ENCODE measurements around the gene CRYGD. TPM values are rescaled to one million over a fixed set of nuclear protein-coding genes. Genes with fewer than 3 reads are reported as not detected.
"Not testable (repeated sequence)": the region's sequence is repeated elsewhere in the genome, so short reads cannot be mapped to it uniquely, and the experiment has no call there.

Gene CRYGD
- total RNA-seq, 2 experiments from 2014 or later, result not detected

- CTCF ChIA-PET, ATAC-seq: not testable (repeated sequence)
- peaks cover 17% of the 10 kb centered on the region for H3K27me3 Mint-ChIP-seq
These were observed 6.9 kb downstream of the CRYGD start for GRCh38 chr2:208117390-208117789.

GRCh38 chr2:208112969-208113368 is 11.4 kb downstream of the CRYGD start:
- H3K27me3 Mint-ChIP-seq, result peaks cover 19% of the 10 kb centered on the region
- CTCF ChIA-PET, result interaction anchor here (1.1 kb wide), 1 partner anchor 11 kb away, joined by 3 read pairs; no protein-coding TSS in a partner anchor
- DNase-seq (no peak), ATAC-seq (no peak)
- H3K27ac Mint-ChIP-seq, result no peak overlapping the region
- no peaks in the 10 kb centered on the region for H3K9me3 Mint-ChIP-seq (ENCODE audit: low read depth)
- no peaks in the 10 kb centered on the region for H3K4me1 Mint-ChIP-seq
- H3K36me3 Mint-ChIP-seq, result no peaks in the 10 kb centered on the region
- no peak overlapping the region for H3K4me3 Mint-ChIP-seq

More at GRCh38 chr2:208117390-208117789, 6.9 kb downstream of the CRYGD start:
- not testable (repeated sequence) for H3K9me3 Mint-ChIP-seq (ENCODE audit: low read depth); H3K4me3 Mint-ChIP-seq; H3K27ac Mint-ChIP-seq; H3K36me3 Mint-ChIP-seq; DNase-seq; H3K4me1 Mint-ChIP-seq

GRCh38 chr2:208112273-208112745 is 12.0 kb downstream of the CRYGD start:
- H3K4me3 Mint-ChIP-seq; ATAC-seq; DNase-seq; H3K4me1 Mint-ChIP-seq; CTCF ChIA-PET; H3K9me3 Mint-ChIP-seq (ENCODE audit: low read depth); H3K27ac Mint-ChIP-seq; H3K36me3 Mint-ChIP-seq: not testable (repeated sequence)
- H3K27me3 Mint-ChIP-seq, result peaks cover 19% of the 10 kb centered on the region

GRCh38 chr2:208103616-208104015 is 20.7 kb downstream of the CRYGD start:
- H3K36me3 Mint-ChIP-seq, result no peaks in the 10 kb centered on the region
- H3K4me1 Mint-ChIP-seq, result peaks cover 16% of the 10 kb centered on the region
- CTCF ChIA-PET, result interaction anchor here (2.2 to 3.6 kb wide), 2 partner anchors 148 to 150 kb away, joined by 4 to 13 read pairs; partner anchors contain the start of gene IDH1
- no peaks in the 10 kb centered on the region for H3K9me3 Mint-ChIP-seq (ENCODE audit: low read depth)
- no peak for ATAC-seq
- no peak overlapping the region for H3K27ac Mint-ChIP-seq
- H3K27me3 Mint-ChIP-seq, result peaks cover 12% of the 10 kb centered on the region
- no peak for DNase-seq
- no peak overlapping the region for H3K4me3 Mint-ChIP-seq

GRCh38 chr2:208101716-208102631 is 22.4 kb downstream of the CRYGD start:
- peaks cover 14% of the 10 kb centered on the region for H3K27me3 Mint-ChIP-seq
- peak; percentile 16 for ATAC-seq
- H3K9me3 Mint-ChIP-seq (ENCODE audit: low read depth), result no peaks in the 10 kb centered on the region
- DNase-seq, result no peak
- CTCF ChIA-PET, result interaction anchor here (0.8 to 3.6 kb wide), 9 partner anchors 11 to 154 kb away, joined by 3 to 13 read pairs (median 4); partner anchors contain the start of gene IDH1
- no peak overlapping the region for H3K27ac Mint-ChIP-seq
- H3K4me1 Mint-ChIP-seq, result peaks cover 16% of the 10 kb centered on the region
- H3K4me3 Mint-ChIP-seq, result no peak overlapping the region
- H3K36me3 Mint-ChIP-seq, result no peaks in the 10 kb centered on the region

GRCh38 chr2:208099682-208100470 is 24.4 kb downstream of the CRYGD start:
- H3K27me3 Mint-ChIP-seq, result peaks cover 14% of the 10 kb centered on the region
- no peaks in the 10 kb centered on the region for H3K9me3 Mint-ChIP-seq (ENCODE audit: low read depth)
- no peak overlapping the region for H3K4me3 Mint-ChIP-seq
- ATAC-seq (no peak), DNase-seq (no peak)
- H3K36me3 Mint-ChIP-seq, result no peaks in the 10 kb centered on the region
- no peak overlapping the region for H3K27ac Mint-ChIP-seq
- H3K4me1 Mint-ChIP-seq, result peaks cover 16% of the 10 kb centered on the region
- CTCF ChIA-PET, result no interaction called here

GRCh38 chr2:208098701-208099100 is 25.6 kb downstream of the CRYGD start:
- H3K9me3 Mint-ChIP-seq (ENCODE audit: low read depth); H3K27me3 Mint-ChIP-seq; H3K4me3 Mint-ChIP-seq; CTCF ChIA-PET; H3K27ac Mint-ChIP-seq; H3K36me3 Mint-ChIP-seq; DNase-seq; ATAC-seq: not testable (repeated sequence)
- peaks cover 16% of the 10 kb centered on the region for H3K4me1 Mint-ChIP-seq

- DNase-seq, result no peak
- no peaks in the 10 kb centered on the region for H3K36me3 Mint-ChIP-seq
- ATAC-seq, result no peak
- no peaks in the 10 kb centered on the region for H3K9me3 Mint-ChIP-seq (ENCODE audit: low read depth)
- CTCF ChIA-PET, result no interaction called here
- no peak overlapping the region for H3K4me3 Mint-ChIP-seq
- H3K27me3 Mint-ChIP-seq, result peaks cover 8% of the 10 kb centered on the region
- no peak overlapping the region for H3K27ac Mint-ChIP-seq
- H3K4me1 Mint-ChIP-seq, result peaks cover 16% of the 10 kb centered on the region
These were observed 26.1 kb downstream of the CRYGD start for GRCh38 chr2:208098267-208098666.

GRCh38 chr2:208097801-208098200 is 26.5 kb downstream of the CRYGD start:
- Mint-ChIP-seq H3K4me3 (no peak overlapping the region), H3K27ac (no peak overlapping the region), H3K4me1 (peaks cover 16% of the 10 kb centered on the region), H3K36me3 (no peaks in the 10 kb centered on the region), H3K27me3 (peaks cover 8% of the 10 kb centered on the region), H3K9me3 (ENCODE audit: low read depth) (no peaks in the 10 kb centered on the region)
- no peak for ATAC-seq
- DNase-seq, result no peak
- CTCF ChIA-PET, result no interaction called here

GRCh38 chr2:208097313-208097712 is 27.0 kb downstream of the CRYGD start:
- CTCF ChIA-PET, result no interaction called here
- no peaks in the 10 kb centered on the region for H3K36me3 Mint-ChIP-seq
- no peaks in the 10 kb centered on the region for H3K9me3 Mint-ChIP-seq (ENCODE audit: low read depth)
- ATAC-seq, result no peak
- no peak overlapping the region for H3K4me3 Mint-ChIP-seq
- H3K27ac Mint-ChIP-seq, result no peak overlapping the region
- H3K27me3 Mint-ChIP-seq, result peaks cover 8% of the 10 kb centered on the region
- peaks cover 16% of the 10 kb centered on the region for H3K4me1 Mint-ChIP-seq
- no peak for DNase-seq

- no peak for DNase-seq
- Mint-ChIP-seq H3K36me3 (no peaks in the 10 kb centered on the region), H3K27me3 (peaks cover 10% of the 10 kb centered on the region), H3K4me3 (no peak overlapping the region), H3K27ac (no peak overlapping the region), H3K9me3 (ENCODE audit: low read depth) (no peaks in the 10 kb centered on the region), H3K4me1 (peaks cover 10% of the 10 kb centered on the region)
- no peak for ATAC-seq
- CTCF ChIA-PET, result no interaction called here
These were observed 28.2 kb downstream of the CRYGD start for GRCh38 chr2:208096080-208096479.

- CTCF ChIA-PET, result no interaction called here
- Mint-ChIP-seq H3K4me1 (no peaks in the 10 kb centered on the region), H3K9me3 (ENCODE audit: low read depth) (no peaks in the 10 kb centered on the region), H3K36me3 (no peaks in the 10 kb centered on the region), H3K27ac (no peak overlapping the region), H3K27me3 (peaks cover 4% of the 10 kb centered on the region), H3K4me3 (no peak overlapping the region)
- DNase-seq (no peak), ATAC-seq (no peak)
These were observed 31.2 kb downstream of the CRYGD start for GRCh38 chr2:208093128-208093527.

- Mint-ChIP-seq H3K27ac (no peak overlapping the region), H3K9me3 (ENCODE audit: low read depth) (no peaks in the 10 kb centered on the region), H3K36me3 (no peaks in the 10 kb centered on the region), H3K4me1 (no peaks in the 10 kb centered on the region), H3K4me3 (no peak overlapping the region), H3K27me3 (peaks cover 4% of the 10 kb centered on the region)
- no peak for ATAC-seq
- no peak for DNase-seq
- CTCF ChIA-PET, result interaction anchor here (1.2 to 1.3 kb wide), 2 partner anchors 52 to 347 kb away, joined by 3 read pairs; no protein-coding TSS in a partner anchor
These were observed 32.1 kb downstream of the CRYGD start for GRCh38 chr2:208092093-208092832.

Measured in activated CD8-positive, alpha-beta memory T cell treated with anti-CD3 and anti-CD28 coated beads, Interleukin-2, amount 10 ng/mL, durations not matched to agents 7 days and 5 days (primary cell).